Parathyroid adenoma (tissue), 2 donors: Measurements from ENCODE around the gene VPS37C.

Experiments
- H2AFZ ChIP-seq: fragments of 300-600 bp; sonication (generic); one replicate; pipeline ENCODE4 v1.7.0; 2017; ENCODE audit warnings: antibody characterized with exemption, mild to moderate bottlenecking
- H3K27ac ChIP-seq: fragments of 300-600 bp; sonication (generic); one replicate; pipeline ENCODE4 v1.7.0; 2017
- H3K27me3 ChIP-seq: fragments of 300-600 bp; sonication (generic); one replicate; pipeline ENCODE4 v1.7.0; 2017; ENCODE audit warnings: low read length; ENCODE audit not compliant: control insufficient read depth, insufficient read depth
- H3K36me3 ChIP-seq: fragments of 300-600 bp; sonication (generic); one replicate; pipeline ENCODE4 v1.7.0; 2017; ENCODE audit warnings: low read length; ENCODE audit not compliant: control insufficient read depth, insufficient read depth
- H3K4me1 ChIP-seq: fragments of 300-600 bp; sonication (generic); one replicate; pipeline ENCODE4 v1.7.0; 2017; ENCODE audit warnings: control low read depth
- H3K4me2 ChIP-seq: fragments of 300-600 bp; sonication (generic); one replicate; pipeline ENCODE4 v1.7.0; 2017; ENCODE audit warnings: low read length
- H3K4me3 ChIP-seq: fragments of 300-600 bp; sonication (generic); one replicate; pipeline ENCODE4 v1.7.0; 2017; ENCODE audit warnings: low read depth, low read length
- H3K79me2 ChIP-seq: fragments of 300-600 bp; sonication (generic); one replicate; pipeline ENCODE4 v1.7.0; 2017; ENCODE audit warnings: control low read depth
- H3K9ac ChIP-seq: fragments of 300-600 bp; sonication (generic); one replicate; pipeline ENCODE4 v1.7.0; 2017; ENCODE audit warnings: mild to moderate bottlenecking
- H3K9me3 ChIP-seq: fragments of 300-600 bp; sonication (generic); one replicate; pipeline ENCODE4 v1.7.0; 2017; ENCODE audit warnings: low read length; ENCODE audit not compliant: control insufficient read depth
- CTCF ChIP-seq: fragments of 300-600 bp; sonication (generic); IDR thresholded peaks from one replicate; pipeline ENCODE4 v1.7.0; 2017; ENCODE audit warnings: antibody characterized with exemption, mild to moderate bottlenecking
- donor health status: primary hyperparathyroidism.

Gene VPS37C

GRCh38 chr11:61160487-61161189 lies 588 bp downstream of the VPS37C start:
- no peaks in the 10 kb centered on the region for H3K27me3 ChIP-seq
- TF ChIP-seq CTCF: no peak
- H3K9me3 ChIP-seq: no peaks in the 10 kb centered on the region
- no peak overlapping the region for H3K9ac ChIP-seq
- peaks cover 8% of the 10 kb centered on the region for H3K79me2 ChIP-seq
- H3K4me2 ChIP-seq: peak overlapping the region; percentile 89
- H3K36me3 ChIP-seq: no peaks in the 10 kb centered on the region
- H3K4me3 ChIP-seq: peak overlapping the region; percentile 66
- H2AFZ ChIP-seq: peak overlapping the region; percentile 86
- H3K4me1 ChIP-seq: peaks cover 7% of the 10 kb centered on the region
- H3K27ac ChIP-seq: peak overlapping the region; percentile 93

DNA sequence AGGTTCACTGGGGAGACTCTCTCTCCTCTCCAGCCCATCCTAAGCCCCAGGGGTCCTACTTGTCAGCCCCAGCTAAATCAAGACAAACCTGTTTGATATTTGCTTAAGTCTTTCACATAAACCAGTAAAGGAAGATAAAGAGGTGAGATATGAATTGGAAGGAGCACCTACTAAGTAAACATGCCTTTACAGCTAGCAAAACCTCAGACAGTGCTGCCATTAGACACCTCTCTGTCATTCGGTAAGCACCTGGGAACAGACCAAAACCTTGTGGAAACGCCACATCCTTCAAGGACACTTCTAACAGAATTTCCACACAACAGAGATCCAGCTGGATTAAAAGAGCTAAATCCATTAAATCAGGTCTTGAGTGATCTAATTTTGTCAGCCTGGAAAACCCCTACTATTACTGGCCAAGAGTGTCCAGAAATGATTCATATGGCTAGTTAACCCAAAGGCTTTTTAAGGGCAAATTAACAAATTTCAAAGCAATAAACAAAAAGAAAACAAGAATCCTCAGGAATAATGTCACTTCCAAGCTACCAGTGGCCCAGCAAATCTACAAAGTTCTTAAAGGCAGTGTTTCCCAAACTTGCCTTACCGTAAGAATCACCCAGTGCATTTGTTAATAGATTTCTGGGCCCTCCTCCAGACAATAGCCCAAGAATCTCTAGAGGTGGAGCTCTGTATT lies 2.4 kb downstream of the VPS37C start:
- H3K4me1 ChIP-seq: peaks cover 7% of the 10 kb centered on the region
- H3K79me2 ChIP-seq: peaks cover 10% of the 10 kb centered on the region
- H3K27ac ChIP-seq: peak overlapping the region; percentile 53
- H3K9me3 ChIP-seq: no peaks in the 10 kb centered on the region
- H3K4me3 ChIP-seq: no peak overlapping the region
- H3K4me2 ChIP-seq: peak overlapping the region; percentile 26
- H2AFZ ChIP-seq: no peak overlapping the region
- no peak overlapping the region for H3K9ac ChIP-seq
- no peaks in the 10 kb centered on the region for H3K27me3 ChIP-seq
- no peaks in the 10 kb centered on the region for H3K36me3 ChIP-seq
- TF ChIP-seq CTCF: no peak

GRCh38 chr11:61157743-61158142 lies 3.5 kb downstream of the VPS37C start:
- Histone ChIP-seq H3K27me3 (no peaks in the 10 kb centered on the region), H3K4me3 (no peak overlapping the region), H3K4me1 (peaks cover 7% of the 10 kb centered on the region), H2AFZ (no peak overlapping the region), H3K9me3 (no peaks in the 10 kb centered on the region), H3K4me2 (no peak overlapping the region), H3K27ac (no peak overlapping the region), H3K79me2 (peaks cover 10% of the 10 kb centered on the region), H3K36me3 (no peaks in the 10 kb centered on the region), H3K9ac (no peak overlapping the region)
- TF ChIP-seq CTCF: no peak

DNA sequence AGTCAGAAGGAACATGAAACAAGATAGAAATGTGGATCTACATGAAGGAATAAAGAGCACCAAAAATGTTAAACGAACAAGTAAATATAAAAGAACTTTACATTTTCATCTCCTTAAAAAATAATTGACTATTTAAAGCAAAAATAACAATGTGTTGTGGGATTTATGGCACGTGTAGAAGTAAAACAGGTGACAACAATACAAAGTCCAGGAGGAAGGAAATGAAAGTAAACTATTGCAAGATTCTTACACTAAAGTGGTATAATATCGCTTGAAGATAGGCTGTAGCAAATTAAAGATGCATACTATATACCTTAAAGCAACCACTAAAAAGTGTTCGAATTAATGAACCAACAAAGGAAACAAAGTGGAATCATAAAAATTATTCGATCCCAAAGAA lies 5.5 kb downstream of the VPS37C start:
- Histone ChIP-seq H2AFZ (no peak overlapping the region), H3K4me3 (no peak overlapping the region), H3K4me2 (no peak overlapping the region), H3K27ac (no peak overlapping the region), H3K9ac (no peak overlapping the region), H3K36me3 (no peaks in the 10 kb centered on the region), H3K4me1 (peaks cover 14% of the 10 kb centered on the region), H3K79me2 (peaks cover 8% of the 10 kb centered on the region), H3K27me3 (no peaks in the 10 kb centered on the region), H3K9me3 (no peaks in the 10 kb centered on the region)
- no peak for TF ChIP-seq CTCF
